Measurements from ENCODE around the gene GXYLT2. TPM values are rescaled to one million over a fixed set of nuclear protein-coding genes. Genes with fewer than 3 reads are reported as not detected.

The GXYLT2 gene
- total and polyA plus RNA-seq, 10 of the 15 experiments (the other 5 are each of a cell fraction or from before 2014, with no cell fraction given): 0.27 to 2.6 (median 0.78) TPM

DNA sequence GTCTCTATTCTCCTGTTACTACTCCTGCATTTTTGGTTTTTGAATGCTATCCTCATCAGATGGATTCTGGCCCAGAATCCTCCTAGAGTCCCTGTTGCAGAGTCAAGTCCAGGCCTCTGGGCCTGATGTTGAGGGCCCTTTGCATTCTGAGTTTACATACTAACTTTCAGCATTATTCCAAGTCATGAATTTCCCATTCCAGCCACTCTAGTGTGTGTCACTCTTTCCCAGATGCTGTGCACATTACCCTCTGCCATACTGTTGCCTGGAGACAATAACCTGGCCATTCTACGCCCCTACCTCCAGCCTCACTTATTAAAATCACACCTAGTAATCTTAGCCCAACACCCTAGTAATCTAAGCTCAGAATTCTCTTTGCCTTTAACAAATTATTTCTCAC is 53.4 kb downstream of the GXYLT2 start:
- no peak overlapping the region for H3K4me3 ChIP-seq
- H3K36me3 ChIP-seq (ENCODE audit: control insufficient read depth in 2 of 2, insufficient read depth in 2 of 2, low read length in 1 of 2): no peaks in the 10 kb centered on the region
- TF ChIP-seq POLR2AphosphoS2 (IDR thresholded peaks at IDR 0.05; ENCODE audit: low read depth, low read length) (no peak), EZH2 (IDR thresholded peaks at IDR 0.05; ENCODE audit: borderline replicate concordance, control insufficient read depth, low read depth, low read length) (no peak), RFX5 (IDR thresholded peaks at IDR 0.05; ENCODE audit: low read depth, low read length) (no peak), NFYB (IDR thresholded peaks at IDR 0.05; ENCODE audit: insufficient read depth, low read depth, low read length) (no peak), SREBF2 (IDR thresholded peaks at IDR 0.05; ENCODE audit: low read length) (no peak), SKIL (IDR thresholded peaks at IDR 0.05; ENCODE audit: low read depth, poor library complexity, severe bottlenecking) (no peak), POLR2A (IDR thresholded peaks at IDR 0.05; ENCODE audit: low read depth, low read length) (no peak), EP300 (IDR thresholded peaks at IDR 0.05; ENCODE audit: borderline replicate concordance in 1 of 2, control insufficient read depth in 1 of 2, low read depth in 2 of 2, low read length in 2 of 2) (no peak), NR2C2 (IDR thresholded peaks at IDR 0.05; ENCODE audit: borderline replicate concordance, control insufficient read depth, insufficient read length, low read depth) (no peak), KAT2A (conservative IDR thresholded peaks at IDR 0.05; ENCODE audit: control insufficient read depth, low read depth, low read length) (no peak), ZZZ3 (IDR thresholded peaks at IDR 0.05; ENCODE audit: control insufficient read depth, insufficient read length, low read depth) (no peak), SREBF1 (IDR thresholded peaks at IDR 0.05; ENCODE audit: low read length) (no peak), ZNF274 (IDR thresholded peaks at IDR 0.05; ENCODE audit: insufficient read depth, insufficient read length) (no peak), JUND (IDR thresholded peaks at IDR 0.05; ENCODE audit: low read depth, low read length) (no peak), MTA3 (IDR thresholded peaks at IDR 0.05; ENCODE audit: borderline replicate concordance, low read length) (no peak)
- TF ChIP-seq, protein P1, sequence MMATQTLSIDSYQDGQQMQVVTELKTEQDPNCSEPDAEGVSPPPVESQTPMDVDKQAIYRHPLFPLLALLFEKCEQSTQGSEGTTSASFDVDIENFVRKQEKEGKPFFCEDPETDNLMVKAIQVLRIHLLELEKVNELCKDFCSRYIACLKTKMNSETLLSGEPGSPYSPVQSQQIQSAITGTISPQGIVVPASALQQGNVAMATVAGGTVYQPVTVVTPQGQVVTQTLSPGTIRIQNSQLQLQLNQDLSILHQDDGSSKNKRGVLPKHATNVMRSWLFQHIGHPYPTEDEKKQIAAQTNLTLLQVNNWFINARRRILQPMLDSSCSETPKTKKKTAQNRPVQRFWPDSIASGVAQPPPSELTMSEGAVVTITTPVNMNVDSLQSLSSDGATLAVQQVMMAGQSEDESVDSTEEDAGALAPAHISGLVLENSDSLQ (IDR thresholded peaks at IDR 0.05): no peak
- TF ChIP-seq, protein P2, sequence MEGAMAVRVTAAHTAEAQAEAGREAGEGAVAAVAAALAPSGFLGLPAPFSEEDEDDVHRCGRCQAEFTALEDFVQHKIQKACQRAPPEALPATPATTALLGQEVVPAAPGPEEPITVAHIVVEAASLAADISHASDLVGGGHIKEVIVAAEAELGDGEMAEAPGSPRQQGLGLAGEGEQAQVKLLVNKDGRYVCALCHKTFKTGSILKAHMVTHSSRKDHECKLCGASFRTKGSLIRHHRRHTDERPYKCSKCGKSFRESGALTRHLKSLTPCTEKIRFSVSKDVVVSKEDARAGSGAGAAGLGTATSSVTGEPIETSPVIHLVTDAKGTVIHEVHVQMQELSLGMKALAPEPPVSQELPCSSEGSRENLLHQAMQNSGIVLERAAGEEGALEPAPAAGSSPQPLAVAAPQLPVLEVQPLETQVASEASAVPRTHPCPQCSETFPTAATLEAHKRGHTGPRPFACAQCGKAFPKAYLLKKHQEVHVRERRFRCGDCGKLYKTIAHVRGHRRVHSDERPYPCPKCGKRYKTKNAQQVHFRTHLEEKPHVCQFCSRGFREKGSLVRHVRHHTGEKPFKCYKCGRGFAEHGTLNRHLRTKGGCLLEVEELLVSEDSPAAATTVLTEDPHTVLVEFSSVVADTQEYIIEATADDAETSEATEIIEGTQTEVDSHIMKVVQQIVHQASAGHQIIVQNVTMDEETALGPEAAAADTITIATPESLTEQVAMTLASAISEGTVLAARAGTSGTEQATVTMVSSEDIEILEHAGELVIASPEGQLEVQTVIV (IDR thresholded peaks at IDR 0.05; ENCODE audit: borderline replicate concordance, partially characterized antibody): no peak
- intact Hi-C loops (cut with micrococcal nuclease; ENCODE audit: unreplicated experiment): no loop called here
- ChIA-PET SMC1A (ENCODE audit: uncharacterized antibody, unreplicated experiment) (interaction anchor here (0.6 to 4.9 kb wide), 4 partner anchors 58 to 1021 kb away, joined by 3 to 67 read pairs (median 22); partner anchors contain the start of gene PPP4R2), RAD21 (ENCODE audit: unreplicated experiment) (interaction anchor here (1.1 to 5.5 kb wide), 3 partner anchors 9 to 115 kb away, joined by 5 to 51 read pairs (median 31); partner anchors contain the start of gene PPP4R2), CTCF (interaction anchor here (0.6 to 6.0 kb wide), 7 partner anchors 36 to 144 kb away, joined by 3 to 110 read pairs (median 3); partner anchors contain the start of gene PPP4R2), POLR2A (interaction anchor here (0.6 kb wide), 1 partner anchor 17 kb away, joined by 4 read pairs; no protein-coding TSS in a partner anchor)
- no peak overlapping the region for H2AFZ ChIP-seq (ENCODE audit: control insufficient read depth, low read depth, low read length)
- no peak overlapping the region for H3K27ac ChIP-seq (ENCODE audit: control insufficient read depth, insufficient read depth)
- DNase-seq (ENCODE audit: low read depth, low spot score): no peak
- in situ Hi-C loops (cut with MboI): no loop called here
- H3K9ac ChIP-seq (ENCODE audit: control insufficient read depth, insufficient read depth, low read length): no peak overlapping the region
- FAIRE-seq: no peak
- H3K79me2 ChIP-seq (ENCODE audit: control insufficient read depth, insufficient read depth, low read length): no peaks in the 10 kb centered on the region
- H3K9me3 ChIP-seq (replicated peaks; ENCODE audit: control insufficient read depth, insufficient read depth, low read length): no peaks in the 10 kb centered on the region
- no peak for ATAC-seq
- H3K4me1 ChIP-seq (ENCODE audit: control insufficient read depth, insufficient read depth, low read length): no peaks in the 10 kb centered on the region
- H3K27me3 ChIP-seq (replicated peaks in 1 of 2; ENCODE audit: control insufficient read depth in 2 of 2, insufficient read depth in 2 of 2, low read length in 1 of 2): no peaks in the 10 kb centered on the region
- no peak overlapping the region for H3K4me2 ChIP-seq (ENCODE audit: control insufficient read depth, insufficient read depth)
- BruUV-seq (replicated peaks): no TSS peak
- 27% methylated on average over 1 of the region's 1 CpG for whole genome bisulfite sequencing (ENCODE audit: insufficient coverage, insufficient replicate concordance, low lambda C conversion rate, missing lambda C conversion rate)
- no peaks in the 10 kb centered on the region for H4K20me1 ChIP-seq (ENCODE audit: control insufficient read depth, insufficient read depth)

Measured in GM12878 (cell line).